HepG2 (cell line): ENCODE measurements around the gene CFAP73. TPM values are rescaled to one million over a fixed set of nuclear protein-coding genes. Genes with fewer than 3 reads are reported as not detected.

Source experiments
- ATAC-seq: fragments of 200-7000 bp; cut with Tn5 transposase; 3 replicates; pipeline ENCODE4 v1.9.1; 2020; ENCODE audit warnings: mild to moderate bottlenecking, moderate library complexity
- BruUV-seq: library from RNA; stranded (reverse); fragments of 400-500 nt; replicated peaks from 2 replicates; lab custom pipeline; 2021; lab: Mats Ljungman, UMichigan
- CTCF ChIA-PET: fragments of 300-600 bp; formaldehyde crosslinking; extraction: SDS; loops from one replicate; lab custom pipeline; 2021; ENCODE audit warnings: low total read pairs, inconsistent platforms, low intra/inter-chr PET ratio; lab: Yijun Ruan, JAX
- POLR2A ChIA-PET: fragments of 350-600 bp; sonication (Branson Sonifier 250); formaldehyde crosslinking; loops from one replicate; lab custom pipeline; 2020; ENCODE audit warnings: antibody characterized with exemption, inconsistent platforms; lab: Yijun Ruan, JAX
- DNase-seq: peaks from one replicate; pipeline ENCODE4 v3.0.0-alpha.2; 2015; ENCODE audit warnings: low spot score
- FAIRE-seq: peaks from 3 replicates; lab custom pipeline; 2011; peaks lifted over from hg19 to GRCh38; lab: Jason Lieb, UNC
- H2AFZ ChIP-seq: one replicate; pipeline ENCODE4 v1.6.1; 2011; ENCODE audit warnings: low read length, inconsistent platforms
- H3K27ac ChIP-seq: fragments of 300-600 bp; 3 replicates; pipeline ENCODE4 v1.8.0; 2011; ENCODE audit warnings: mixed run types, mild to moderate bottlenecking, mixed read lengths, low read length, inconsistent platforms; ENCODE audit not compliant: insufficient read depth; ENCODE audit errors: extremely low read length
- H3K27me3 ChIP-seq, 2 experiments: fragments of 200-600 bp in 1 of 2; 2 replicates in 1 of 2; 3 replicates in 1 of 2; pipeline versions ENCODE4 v1.6.0 to v1.8.0; 2011; ENCODE audit warnings: low read length in 2 of 2, mild to moderate bottlenecking in 2 of 2, moderate library complexity in 2 of 2, inconsistent platforms in 1 of 2; ENCODE audit not compliant: insufficient read depth in 2 of 2, control insufficient read depth in 1 of 2
- H3K36me3 ChIP-seq, 2 experiments: fragments of 200-600 bp in 1 of 2; replicated peaks in 1 of 2; 2 replicates in 1 of 2; 3 replicates in 1 of 2; pipeline versions ENCODE4 v1.5.1 to v1.8.0; 2011; ENCODE audit warnings: low read length in 2 of 2, inconsistent platforms in 1 of 2; ENCODE audit not compliant: insufficient read depth in 2 of 2, control insufficient read depth in 1 of 2
- H3K4me1 ChIP-seq: 2 replicates; pipeline ENCODE4 v1.5.1; 2012; ENCODE audit warnings: low read length, inconsistent platforms; ENCODE audit not compliant: insufficient read depth
- H3K4me2 ChIP-seq: 2 replicates; pipeline ENCODE4 v1.6.0; 2011; ENCODE audit warnings: low read depth, low read length, inconsistent platforms
- H3K4me3 ChIP-seq, 3 experiments: fragments of 200-600 bp in 1 of 3; sonication (generic), shearing (Covaris generic) in 1 of 3; replicated peaks in 1 of 3; 2 replicates each; pipeline ENCODE4 v1.5.1; 2011 to 2016; ENCODE audit warnings: low read length in 3 of 3, inconsistent platforms in 2 of 3, low read depth in 2 of 3, mild to moderate bottlenecking in 2 of 3, control low read depth in 1 of 3, mixed read lengths in 1 of 3; ENCODE audit not compliant: insufficient read depth in 1 of 3
- H3K79me2 ChIP-seq: one replicate; pipeline ENCODE4 v1.6.1; 2011; ENCODE audit warnings: low read length, inconsistent platforms; ENCODE audit not compliant: insufficient read depth
- H3K9ac ChIP-seq: 2 replicates; pipeline ENCODE4 v1.6.0; 2011; ENCODE audit warnings: mild to moderate bottlenecking, low read depth, low read length, inconsistent platforms; ENCODE audit not compliant: insufficient read depth
- H3K9me3 ChIP-seq: 2 replicates; pipeline ENCODE4 v1.5.1; 2012; ENCODE audit warnings: mild to moderate bottlenecking, low read length
- H4K20me1 ChIP-seq: 2 replicates; pipeline ENCODE4 v1.6.0; 2011; ENCODE audit warnings: inconsistent platforms, mild to moderate bottlenecking, low read length, moderate library complexity; ENCODE audit not compliant: insufficient read depth
- ELF4 ChIP-seq: sonication (generic); formaldehyde crosslinking; IDR thresholded peaks from 2 replicates; pipeline ENCODE4 v1.5.0; 2020; ENCODE audit warnings: missing genetic modification reagents, mild to moderate bottlenecking, moderate library complexity, borderline replicate concordance
- HHEX ChIP-seq: IDR thresholded peaks from 2 replicates; pipeline ENCODE4 v1.6.1; 2016; ENCODE audit warnings: control low read depth
- ZBTB8A ChIP-seq: sonication (generic); formaldehyde crosslinking; IDR thresholded peaks from 2 replicates; pipeline ENCODE4 v1.4.0; 2020; ENCODE audit warnings: mild to moderate bottlenecking, low read depth, missing genetic modification reagents, borderline replicate concordance
- ZNF558 ChIP-seq: sonication (generic); formaldehyde crosslinking; IDR thresholded peaks from 2 replicates; pipeline ENCODE4 v1.9.0; 2022; ENCODE audit warnings: mild to moderate bottlenecking, missing genetic modification reagents, borderline replicate concordance
- WGBS: methylation state at CpG from one replicate; pipeline ENCODE4 v1.1.6; 2017; ENCODE audit warnings: low lambda C conversion rate; 5-methylcytosine and 5-hydroxymethylcytosine counted together
- in situ Hi-C: cut with HindIII; loops from 2 replicates; pipeline ENCODE4 v1.10.0; 2017; ENCODE audit warnings: low pct_unique_long_range_greater_than_20kb; ENCODE audit not compliant: extremely low pct_ligation_motif_present
- intact Hi-C: fragments of 100-400 bp; cut with micrococcal nuclease; formaldehyde crosslinking; loops from one replicate; pipeline ENCODE4 v1.10.0; 2022; ENCODE audit not compliant: unreplicated experiment
- polyA plus RNA-seq, 8 experiments: library from polyadenylated mRNA; depleted of rRNA in 3 of 8; stranded (reverse) in 7 of 8; unstranded in 1 of 8; fragments of >200 nt; fragmentation: Illumina TruSeq in 4 of 8; extraction: Trizol in 4 of 8; gene quantifications; 2 replicates each; pipeline versions ENCODE4 v1.2.1 to v1.2.3, GENCODE V29; 2011 to 2016; ENCODE audit warnings: low read depth in 4 of 8, missing spikeins in 1 of 8, mixed read lengths in 1 of 8; ENCODE audit not compliant: insufficient read depth in 1 of 8
- total RNA-seq, 5 experiments: library from RNA; depleted of rRNA; stranded (reverse); fragments of >200 nt; fragmentation: Illumina TruSeq; extraction: Trizol; gene quantifications; 2 replicates each; pipeline ENCODE4 v1.2.3, GENCODE V29; 2016; ENCODE audit warnings: low read depth in 1 of 5
- TF ChIP-seq, protein P1 (sequence below): fragments of 450-650 bp; IDR thresholded peaks from 2 replicates; pipeline ENCODE4 v1.6.1; 2016
- TF ChIP-seq, protein P2 (sequence below): sonication (generic); formaldehyde crosslinking; IDR thresholded peaks from 2 replicates; pipeline ENCODE4 v1.5.1; 2020; ENCODE audit warnings: missing genetic modification reagents, mild to moderate bottlenecking, borderline replicate concordance
- TF ChIP-seq, protein P3 (sequence below): sonication (generic); formaldehyde crosslinking; IDR thresholded peaks from 2 replicates; pipeline ENCODE4 v1.4.0; 2020; ENCODE audit warnings: missing genetic modification reagents
- TF ChIP-seq, protein P4 (sequence below): sonication (generic); formaldehyde crosslinking; conservative IDR thresholded peaks from 2 replicates; pipeline ENCODE4 v1.4.0; 2020; ENCODE audit warnings: missing genetic modification reagents

The CFAP73 gene
- total and polyA plus RNA-seq, 2 of the 13 experiments (the other 11 are each of a cell fraction or from before 2014, with no cell fraction given), result not detected

DNA sequence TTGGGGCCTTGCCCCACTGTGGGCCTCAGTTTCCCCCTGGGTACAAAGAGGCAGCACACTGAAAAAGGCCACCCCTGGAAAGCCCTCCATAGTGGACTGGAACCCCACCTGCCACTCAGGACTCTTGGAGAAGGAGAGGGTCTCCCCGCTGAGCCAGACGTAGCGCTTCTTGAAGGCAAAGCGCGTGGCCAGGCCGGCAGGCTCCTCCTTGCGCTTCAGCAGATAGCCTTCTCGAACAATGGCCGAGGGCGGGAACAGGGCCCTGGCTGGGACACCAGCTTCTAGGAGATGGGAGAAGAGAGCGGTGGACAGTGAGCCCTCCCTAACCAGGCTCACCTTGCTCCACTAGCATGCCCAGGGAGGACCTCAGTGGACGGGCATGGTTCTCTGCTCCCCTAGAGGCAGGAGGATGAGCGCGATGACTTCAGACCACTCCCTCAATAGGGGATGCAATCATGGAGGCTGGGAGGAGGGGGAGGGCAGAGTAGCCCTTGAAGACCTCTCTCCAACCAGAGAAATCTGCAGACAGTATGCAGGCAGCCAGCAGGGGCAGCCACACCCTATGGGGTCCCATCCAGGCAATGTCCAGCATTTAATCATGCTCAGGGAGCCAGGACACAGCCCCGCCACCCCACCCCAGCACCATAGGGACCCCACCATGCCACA is 43.8 kb upstream of the CFAP73 start (continued):
- TF ChIP-seq, protein P1, sequence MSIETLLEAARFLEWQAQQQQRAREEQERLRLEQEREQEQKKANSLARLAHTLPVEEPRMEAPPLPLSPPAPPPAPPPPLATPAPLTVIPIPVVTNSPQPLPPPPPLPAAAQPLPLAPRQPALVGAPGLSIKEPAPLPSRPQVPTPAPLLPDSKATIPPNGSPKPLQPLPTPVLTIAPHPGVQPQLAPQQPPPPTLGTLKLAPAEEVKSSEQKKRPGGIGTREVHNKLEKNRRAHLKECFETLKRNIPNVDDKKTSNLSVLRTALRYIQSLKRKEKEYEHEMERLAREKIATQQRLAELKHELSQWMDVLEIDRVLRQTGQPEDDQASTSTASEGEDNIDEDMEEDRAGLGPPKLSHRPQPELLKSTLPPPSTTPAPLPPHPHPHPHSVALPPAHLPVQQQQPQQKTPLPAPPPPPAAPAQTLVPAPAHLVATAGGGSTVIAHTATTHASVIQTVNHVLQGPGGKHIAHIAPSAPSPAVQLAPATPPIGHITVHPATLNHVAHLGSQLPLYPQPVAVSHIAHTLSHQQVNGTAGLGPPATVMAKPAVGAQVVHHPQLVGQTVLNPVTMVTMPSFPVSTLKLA, result no peak

DNA sequence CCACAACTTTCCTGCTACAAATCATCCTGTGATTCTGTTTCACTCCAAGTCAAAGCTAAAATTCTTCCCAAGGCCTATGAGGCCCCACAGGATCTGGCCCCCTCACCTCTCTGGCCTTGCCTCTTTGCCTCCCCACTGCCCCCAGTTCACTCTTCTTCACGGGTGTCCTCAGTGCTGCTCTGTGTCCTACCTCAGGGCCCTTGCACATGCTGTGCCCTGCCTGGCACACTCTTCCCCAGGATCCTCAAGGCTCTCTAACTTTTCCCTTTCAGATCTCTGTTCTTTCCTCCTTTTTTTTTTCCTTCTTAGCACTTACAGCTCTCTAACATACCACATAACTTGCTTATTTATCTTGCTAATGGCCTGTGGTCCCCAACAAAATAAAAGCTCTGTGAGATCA is 43.2 kb upstream of the CFAP73 start:
- Histone ChIP-seq H3K9me3 (no peaks in the 10 kb centered on the region), H4K20me1 (no peaks in the 10 kb centered on the region), H3K4me2 (no peak overlapping the region), H3K36me3 (no peaks in the 10 kb centered on the region), H2AFZ (no peak overlapping the region), H3K27me3 (no peaks in the 10 kb centered on the region; a peak in 1 of 5 replicates), H3K27ac (no peak overlapping the region), H3K79me2 (no peaks in the 10 kb centered on the region), H3K4me3 (no peak overlapping the region), H3K9ac (no peak overlapping the region), H3K4me1 (no peaks in the 10 kb centered on the region)
- DNase-seq (no peak), FAIRE-seq (no peak), ATAC-seq (no peak)
- TF ChIP-seq ELF4 (CRISPR knock-in tag), result no peak
- TF ChIP-seq, protein P2, sequence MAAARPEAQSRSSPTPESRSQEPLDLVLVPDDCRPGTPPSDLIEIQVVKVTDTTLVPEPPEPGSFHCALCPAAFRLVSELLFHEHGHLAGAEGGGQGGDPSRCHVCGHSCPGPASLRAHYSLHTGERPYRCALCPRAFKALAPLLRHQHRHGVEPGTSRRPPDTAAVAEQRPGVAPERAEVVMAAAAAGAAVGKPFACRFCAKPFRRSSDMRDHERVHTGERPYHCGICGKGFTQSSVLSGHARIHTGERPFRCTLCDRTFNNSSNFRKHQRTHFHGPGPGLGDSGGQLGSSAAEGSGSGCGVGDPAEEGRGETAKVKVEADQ (CRISPR knock-in tag), result no peak
- TF ChIP-seq HHEX (CRISPR knock-in tag), result no peak
- no peak for TF ChIP-seq ZNF558 (CRISPR knock-in tag)
- TF ChIP-seq, protein P3, sequence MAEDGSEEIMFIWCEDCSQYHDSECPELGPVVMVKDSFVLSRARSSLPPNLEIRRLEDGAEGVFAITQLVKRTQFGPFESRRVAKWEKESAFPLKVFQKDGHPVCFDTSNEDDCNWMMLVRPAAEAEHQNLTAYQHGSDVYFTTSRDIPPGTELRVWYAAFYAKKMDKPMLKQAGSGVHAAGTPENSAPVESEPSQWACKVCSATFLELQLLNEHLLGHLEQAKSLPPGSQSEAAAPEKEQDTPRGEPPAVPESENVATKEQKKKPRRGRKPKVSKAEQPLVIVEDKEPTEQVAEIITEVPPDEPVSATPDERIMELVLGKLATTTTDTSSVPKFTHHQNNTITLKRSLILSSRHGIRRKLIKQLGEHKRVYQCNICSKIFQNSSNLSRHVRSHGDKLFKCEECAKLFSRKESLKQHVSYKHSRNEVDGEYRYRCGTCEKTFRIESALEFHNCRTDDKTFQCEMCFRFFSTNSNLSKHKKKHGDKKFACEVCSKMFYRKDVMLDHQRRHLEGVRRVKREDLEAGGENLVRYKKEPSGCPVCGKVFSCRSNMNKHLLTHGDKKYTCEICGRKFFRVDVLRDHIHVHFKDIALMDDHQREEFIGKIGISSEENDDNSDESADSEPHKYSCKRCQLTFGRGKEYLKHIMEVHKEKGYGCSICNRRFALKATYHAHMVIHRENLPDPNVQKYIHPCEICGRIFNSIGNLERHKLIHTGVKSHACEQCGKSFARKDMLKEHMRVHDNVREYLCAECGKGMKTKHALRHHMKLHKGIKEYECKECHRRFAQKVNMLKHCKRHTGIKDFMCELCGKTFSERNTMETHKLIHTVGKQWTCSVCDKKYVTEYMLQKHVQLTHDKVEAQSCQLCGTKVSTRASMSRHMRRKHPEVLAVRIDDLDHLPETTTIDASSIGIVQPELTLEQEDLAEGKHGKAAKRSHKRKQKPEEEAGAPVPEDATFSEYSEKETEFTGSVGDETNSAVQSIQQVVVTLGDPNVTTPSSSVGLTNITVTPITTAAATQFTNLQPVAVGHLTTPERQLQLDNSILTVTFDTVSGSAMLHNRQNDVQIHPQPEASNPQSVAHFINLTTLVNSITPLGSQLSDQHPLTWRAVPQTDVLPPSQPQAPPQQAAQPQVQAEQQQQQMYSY (CRISPR knock-in tag), result no peak
- TF ChIP-seq ZBTB8A, result no peak
- TF ChIP-seq, protein P4, sequence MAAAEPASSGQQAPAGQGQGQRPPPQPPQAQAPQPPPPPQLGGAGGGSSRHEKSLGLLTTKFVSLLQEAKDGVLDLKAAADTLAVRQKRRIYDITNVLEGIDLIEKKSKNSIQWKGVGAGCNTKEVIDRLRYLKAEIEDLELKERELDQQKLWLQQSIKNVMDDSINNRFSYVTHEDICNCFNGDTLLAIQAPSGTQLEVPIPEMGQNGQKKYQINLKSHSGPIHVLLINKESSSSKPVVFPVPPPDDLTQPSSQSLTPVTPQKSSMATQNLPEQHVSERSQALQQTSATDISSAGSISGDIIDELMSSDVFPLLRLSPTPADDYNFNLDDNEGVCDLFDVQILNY, result no peak
- ChIA-PET CTCF (no interaction called here), POLR2A (no interaction called here)
- in situ Hi-C loops (no loop called here), intact Hi-C loops (no loop called here)
- no TSS peak for BruUV-seq
- 0% methylated on average over 1 of the region's 1 CpG for WGBS
